Measurements from ENCODE around the gene RTL5. TPM values are rescaled to one million over a fixed set of nuclear protein-coding genes. Genes with fewer than 3 reads are reported as not detected.
A peak's percentile ranks its signal among the peaks of the same experiment; 100 is the strongest.

Gene RTL5
- total RNA-seq, 6 donors from 2014 or later = 2.7 to 15.7 (median 6.4) TPM

DNA sequence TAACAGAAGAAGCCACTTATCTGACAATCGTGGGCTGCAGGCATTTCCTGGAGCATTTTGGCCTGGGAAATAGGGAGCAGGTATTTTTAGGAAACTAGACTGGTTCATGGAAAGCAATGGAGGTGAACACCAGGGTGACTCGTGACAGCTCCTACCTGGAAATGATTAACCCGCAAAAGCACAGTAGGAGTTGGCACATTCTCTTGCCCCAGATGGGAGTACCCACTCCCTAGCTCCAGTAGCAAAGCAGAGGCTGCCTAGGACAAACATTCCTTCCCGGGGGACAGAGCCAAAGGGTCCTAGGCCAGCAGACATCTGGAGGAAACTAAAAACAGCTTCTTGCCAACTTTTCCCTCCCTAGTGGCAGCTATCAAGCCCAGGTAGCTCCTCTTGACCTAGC lies 29.0 kb downstream of the RTL5 start:
- Histone ChIP-seq H3K36me3 (no peaks in the 10 kb centered on the region), H3K4me3 (no peak overlapping the region), H3K27me3 (no peaks in the 10 kb centered on the region), H3K9me3 (no peaks in the 10 kb centered on the region), H3K4me1 (peaks cover 7 to 19% (median 13%) of the 10 kb centered on the region in 4 donors), H3K27ac (no peak overlapping the region)
- TF ChIP-seq EP300 (IDR thresholded peaks at IDR 0.05) (no peak), POLR2AphosphoS5 (IDR thresholded peaks at IDR 0.05) (no peak), POLR2A (IDR thresholded peaks at IDR 0.05) (no peak)
- TF ChIP-seq, protein P1, sequence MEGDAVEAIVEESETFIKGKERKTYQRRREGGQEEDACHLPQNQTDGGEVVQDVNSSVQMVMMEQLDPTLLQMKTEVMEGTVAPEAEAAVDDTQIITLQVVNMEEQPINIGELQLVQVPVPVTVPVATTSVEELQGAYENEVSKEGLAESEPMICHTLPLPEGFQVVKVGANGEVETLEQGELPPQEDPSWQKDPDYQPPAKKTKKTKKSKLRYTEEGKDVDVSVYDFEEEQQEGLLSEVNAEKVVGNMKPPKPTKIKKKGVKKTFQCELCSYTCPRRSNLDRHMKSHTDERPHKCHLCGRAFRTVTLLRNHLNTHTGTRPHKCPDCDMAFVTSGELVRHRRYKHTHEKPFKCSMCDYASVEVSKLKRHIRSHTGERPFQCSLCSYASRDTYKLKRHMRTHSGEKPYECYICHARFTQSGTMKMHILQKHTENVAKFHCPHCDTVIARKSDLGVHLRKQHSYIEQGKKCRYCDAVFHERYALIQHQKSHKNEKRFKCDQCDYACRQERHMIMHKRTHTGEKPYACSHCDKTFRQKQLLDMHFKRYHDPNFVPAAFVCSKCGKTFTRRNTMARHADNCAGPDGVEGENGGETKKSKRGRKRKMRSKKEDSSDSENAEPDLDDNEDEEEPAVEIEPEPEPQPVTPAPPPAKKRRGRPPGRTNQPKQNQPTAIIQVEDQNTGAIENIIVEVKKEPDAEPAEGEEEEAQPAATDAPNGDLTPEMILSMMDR (IDR thresholded peaks at IDR 0.05) = no peak
- 47 to 51% methylated on average over 3 to 4 of the region's 4 CpGs for WGBS, 2 donors
- DNase-seq (no peak), ATAC-seq (ENCODE audit: low FRiP score in 2 of 2) (no peak)

DNA sequence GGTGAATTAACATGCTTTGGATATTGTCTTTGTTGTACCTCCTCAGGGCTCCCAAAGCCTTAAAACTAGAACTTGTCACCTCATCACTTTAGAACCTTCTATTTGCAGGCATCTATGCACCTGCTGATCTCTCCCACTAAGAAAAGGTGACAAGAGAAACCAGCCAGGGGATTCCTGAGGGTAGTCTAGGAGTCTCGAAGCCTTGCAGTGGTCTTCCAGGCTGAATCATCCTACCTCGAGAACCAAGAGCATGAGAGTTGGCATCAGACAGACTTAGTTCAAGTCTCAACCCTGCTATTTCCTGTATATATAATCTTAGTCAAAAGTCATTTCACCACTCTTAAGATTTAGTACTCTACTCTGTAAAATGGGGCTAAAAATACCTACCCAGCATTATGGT lies 29.6 kb downstream of the RTL5 start:
- TF ChIP-seq EP300 (IDR thresholded peaks at IDR 0.05) = no peak
- TF ChIP-seq, protein P1 (IDR thresholded peaks at IDR 0.05) = no peak
- no peak for TF ChIP-seq POLR2AphosphoS5 (IDR thresholded peaks at IDR 0.05)
- TF ChIP-seq POLR2A (IDR thresholded peaks at IDR 0.05) = no peak
- Histone ChIP-seq H3K27me3 (no peaks in the 10 kb centered on the region), H3K9me3 (no peaks in the 10 kb centered on the region), H3K36me3 (no peaks in the 10 kb centered on the region), H3K4me3 (peak overlapping the region in 1 of 4 donors; percentile 34), H3K4me1 (peaks cover 7 to 19% (median 13%) of the 10 kb centered on the region in 4 donors), H3K27ac (peak overlapping the region in 1 of 4 donors; percentile 77)
- ATAC-seq (ENCODE audit: low FRiP score in 2 of 2) (no peak), DNase-seq (no peak)
- 40 to 80% methylated on average over 2 of the region's 2 CpGs for WGBS, 2 donors

DNA sequence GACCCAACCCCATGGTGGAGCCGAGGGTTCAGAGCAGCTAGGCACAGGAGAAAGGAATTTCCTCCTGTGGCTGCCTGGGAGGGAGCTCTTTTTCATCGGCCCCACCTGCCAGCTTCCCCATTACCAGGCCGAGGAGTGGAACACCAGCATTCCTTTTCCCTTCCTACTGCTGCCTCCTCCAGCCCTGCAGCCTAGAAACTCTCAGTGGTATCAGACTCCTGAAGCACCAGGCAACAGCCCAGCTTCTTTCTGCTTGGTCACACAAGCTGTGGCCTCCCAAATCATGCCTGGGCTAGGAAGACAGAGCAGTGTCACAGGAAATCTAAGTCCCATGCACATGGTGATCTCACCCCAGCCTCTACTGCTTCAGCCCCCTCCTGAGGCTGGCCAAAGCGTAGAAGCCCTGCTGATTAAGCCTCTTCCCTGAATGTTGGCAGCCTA lies 30.1 kb downstream of the RTL5 start:
- Histone ChIP-seq H3K36me3 (no peaks in the 10 kb centered on the region), H3K27me3 (no peaks in the 10 kb centered on the region), H3K9me3 (no peaks in the 10 kb centered on the region), H3K27ac (peak overlapping the region; percentile 40 to 77 (median 68)), H3K4me1 (peaks cover 7 to 19% (median 13%) of the 10 kb centered on the region in 4 donors), H3K4me3 (peak overlapping the region in 1 of 4 donors; percentile 34)
- no peak for TF ChIP-seq EP300 (IDR thresholded peaks at IDR 0.05)
- TF ChIP-seq POLR2A (IDR thresholded peaks at IDR 0.05) = peak in 1 of 4 donors; percentile 23
- DNase-seq (no peak), ATAC-seq (ENCODE audit: low FRiP score in 2 of 2) (no peak)
- WGBS, 2 donors = 48 to 60% methylated on average over 1 to 4 of the region's 4 CpGs

DNA sequence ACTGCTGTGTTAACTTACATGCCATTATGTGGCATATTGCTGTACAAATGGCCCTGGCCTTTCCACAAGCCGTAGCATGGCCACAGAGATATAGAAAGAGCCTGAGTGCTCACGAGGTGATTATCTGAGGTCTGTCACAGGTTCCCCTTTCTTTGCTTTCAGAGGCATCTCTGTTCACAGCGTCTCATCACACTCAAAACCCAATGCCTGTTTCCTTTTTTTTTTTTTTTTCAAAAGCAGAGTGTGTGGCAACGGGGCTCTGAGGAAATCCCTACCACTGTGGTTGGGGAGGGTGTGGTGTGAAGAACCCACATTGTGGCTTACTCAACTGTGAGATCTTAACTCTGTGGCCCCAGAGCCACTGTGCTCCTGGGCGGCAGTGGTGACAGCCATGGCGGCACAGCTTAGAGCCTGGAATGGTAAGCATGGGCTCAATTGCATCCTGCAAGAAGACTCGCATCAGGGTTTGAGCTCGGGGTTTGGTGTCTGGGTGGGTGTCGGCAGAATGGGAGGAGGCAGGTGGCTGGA lies 30.8 kb downstream of the RTL5 start:
- 66 to 72% methylated on average over 4 to 9 of the region's 9 CpGs for WGBS, 2 donors
- ATAC-seq (ENCODE audit: low FRiP score in 2 of 2) = peak; percentile 72 to 84
- TF ChIP-seq POLR2A (IDR thresholded peaks at IDR 0.05) = peak in 1 of 4 donors; percentile 46
- TF ChIP-seq POLR2AphosphoS5 (IDR thresholded peaks at IDR 0.05) = peak in 1 of 2 donors; percentile 43
- no peak for TF ChIP-seq EP300 (IDR thresholded peaks at IDR 0.05)
- TF ChIP-seq, protein P1 (IDR thresholded peaks at IDR 0.05) = no peak
- Histone ChIP-seq H3K27ac (peak overlapping the region; percentile 40 to 77 (median 68)), H3K9me3 (no peaks in the 10 kb centered on the region), H3K27me3 (no peaks in the 10 kb centered on the region), H3K4me3 (peak overlapping the region in 1 of 4 donors; percentile 34), H3K4me1 (peaks cover 7 to 19% (median 13%) of the 10 kb centered on the region in 4 donors), H3K36me3 (no peaks in the 10 kb centered on the region)
- DNase-seq = peak in 1 of 2 donors; percentile 57

DNA sequence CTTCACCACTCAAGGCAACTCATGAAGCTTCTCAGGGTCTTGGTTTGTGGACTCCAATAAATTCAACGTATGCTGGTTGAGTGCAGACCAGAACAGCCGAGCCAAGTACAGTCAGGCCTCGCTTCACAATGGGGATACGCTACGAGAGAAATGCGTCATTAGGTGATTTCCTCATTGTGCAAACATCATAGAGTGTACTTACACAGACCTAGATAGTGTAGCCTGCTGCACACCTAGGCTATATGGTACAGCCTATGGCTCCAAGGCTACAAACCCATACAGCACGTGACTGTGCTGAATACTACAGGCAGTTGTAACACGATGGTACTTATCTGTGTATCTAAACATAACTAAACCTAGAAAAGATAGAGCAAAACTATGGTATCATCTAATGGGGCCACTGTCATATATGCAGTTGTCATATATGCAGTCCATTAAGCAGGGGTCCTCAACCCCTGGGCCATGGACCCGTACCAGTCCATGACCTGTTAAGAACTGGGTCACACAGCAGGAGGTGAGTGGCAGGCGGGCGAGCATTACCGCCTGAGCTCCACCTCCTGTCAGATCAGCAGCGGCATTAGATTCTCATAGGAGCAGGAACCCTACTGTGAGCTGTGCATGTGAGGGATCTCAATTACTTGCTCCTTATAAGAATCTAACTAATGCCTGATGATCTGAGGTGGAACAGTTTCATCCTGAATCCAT lies 31.5 kb downstream of the RTL5 start:
- Histone ChIP-seq H3K27me3 (no peaks in the 10 kb centered on the region), H3K36me3 (no peaks in the 10 kb centered on the region)
- TF ChIP-seq, protein P1 (IDR thresholded peaks at IDR 0.05) = no peak
- TF ChIP-seq POLR2A (IDR thresholded peaks at IDR 0.05) (no peak), POLR2AphosphoS5 (IDR thresholded peaks at IDR 0.05) (no peak), EP300 (IDR thresholded peaks at IDR 0.05) (no peak)

More for the DNA sequence above, 31.5 kb downstream of the RTL5 start:
- Histone ChIP-seq H3K9me3 (no peaks in the 10 kb centered on the region), H3K4me1 (peaks cover 7 to 19% (median 13%) of the 10 kb centered on the region in 4 donors), H3K27ac (peak overlapping the region in 3 of 4 donors; percentile 24 to 65 (median 52)), H3K4me3 (no peak overlapping the region)
- ATAC-seq (ENCODE audit: low FRiP score in 2 of 2) = peak in 1 of 2 donors; percentile 5
- WGBS, 2 donors = 70 to 77% methylated on average over 4 to 13 of the region's 13 CpGs
- DNase-seq = no peak

All from upper lobe of left lung (tissue), 6 donors.